ENCODE results near the gene SRXN1.

Gene SRXN1

DNA sequence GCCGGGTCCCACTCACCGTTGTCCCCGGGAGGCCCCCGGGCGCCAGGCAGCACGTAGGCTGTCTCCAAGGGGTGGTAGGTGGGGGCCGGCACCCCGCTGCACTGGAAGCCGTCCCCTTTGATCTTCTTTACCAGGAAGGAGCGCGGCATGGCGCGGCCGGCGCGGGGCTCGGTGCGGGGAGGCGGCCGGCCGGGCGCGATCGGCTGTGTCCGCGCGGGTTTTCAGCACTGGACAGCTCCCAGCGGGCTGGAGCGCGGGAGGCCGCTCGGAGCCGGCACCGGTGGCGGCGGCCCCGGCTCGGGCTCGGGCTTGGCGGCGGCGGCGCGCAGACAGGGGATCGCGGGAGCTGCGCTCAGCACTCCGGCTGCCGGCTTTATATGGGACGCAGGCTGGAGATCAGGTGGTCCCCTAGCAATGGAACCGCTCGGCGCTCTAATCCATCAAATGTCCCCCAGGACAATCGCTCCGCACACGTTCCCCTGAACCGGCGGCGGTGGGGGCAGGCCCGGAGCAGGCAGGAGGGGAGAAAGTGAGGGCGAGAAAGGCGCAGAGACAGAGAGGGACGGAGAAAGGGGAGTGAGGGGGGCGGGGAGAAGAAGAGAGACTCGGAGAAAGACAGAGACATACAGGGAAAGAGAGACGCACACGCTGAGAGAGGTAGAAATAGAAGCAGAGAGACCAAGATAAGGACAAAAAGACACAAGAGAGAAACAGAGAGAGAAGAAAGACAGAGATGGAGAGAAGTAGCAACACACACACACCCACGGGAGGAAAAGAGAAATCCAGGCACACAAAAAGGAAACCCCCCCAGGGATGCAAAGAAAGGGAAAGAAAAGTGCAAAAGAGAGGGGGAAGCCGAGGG is 22.7 kb upstream of the SRXN1 start, which contains the start of gene SCRT2:
Gene SCRT2 (minus strand): TSS at position 350 of the 862 bp plus-strand sequence. CDS start 201 bp downstream, at position 149.
- no peak for DNase-seq (ENCODE audit: low read depth, low spot score)
- H3K27ac ChIP-seq: no peak within 1 kb of the TSS

DNA sequence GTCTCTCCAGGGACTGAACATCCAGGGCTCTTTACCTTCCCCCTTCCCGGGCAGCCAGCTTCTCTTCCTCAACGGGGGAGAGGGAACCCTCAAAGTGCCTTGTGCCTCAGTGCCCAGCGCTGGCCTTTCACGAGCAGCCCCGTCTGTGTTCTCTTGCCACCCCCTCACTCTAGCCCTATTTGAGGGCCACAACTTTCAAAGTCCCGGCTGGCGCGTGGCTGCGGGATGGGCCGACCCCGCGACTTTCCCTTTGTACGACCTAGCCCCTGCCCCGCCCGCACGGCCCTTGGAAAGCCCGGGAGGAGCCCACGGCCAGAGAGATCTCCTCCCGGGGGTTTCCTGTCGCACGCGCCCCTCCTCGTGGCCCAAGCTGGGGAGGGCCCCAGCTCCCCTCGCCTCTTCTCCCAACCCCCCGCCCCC is 22.0 kb upstream of the SRXN1 start:
- DNase-seq (ENCODE audit: low read depth, low spot score): no peak
- H3K27ac ChIP-seq: no peak overlapping the region

DNA sequence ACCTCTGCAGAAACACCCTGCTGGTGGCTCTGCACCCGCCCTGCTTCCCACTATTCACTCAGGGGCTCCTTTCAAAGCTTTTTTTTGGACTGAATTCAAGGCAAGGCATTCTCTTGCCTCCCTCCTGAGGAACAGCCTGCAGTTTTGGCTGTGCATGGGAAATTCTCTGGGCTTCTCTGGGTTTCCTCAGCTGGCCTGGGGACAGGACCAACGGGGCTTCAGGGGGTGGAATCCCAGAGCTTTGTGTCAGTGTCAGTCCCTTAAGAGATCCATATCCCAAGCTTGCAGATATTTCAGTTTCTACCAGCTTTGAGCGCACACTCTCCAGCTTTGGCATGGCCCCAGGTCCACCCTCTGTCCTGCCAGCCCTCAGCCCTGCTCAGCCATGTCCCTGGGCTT is 20.6 kb upstream of the SRXN1 start:
- DNase-seq (ENCODE audit: low read depth, low spot score): no peak
- H3K27ac ChIP-seq: no peak overlapping the region

GRCh38 chr20:672963-673602 is 20.1 kb upstream of the SRXN1 start:
- no peak for DNase-seq (ENCODE audit: low read depth, low spot score)
- H3K27ac ChIP-seq: no peak overlapping the region

DNA sequence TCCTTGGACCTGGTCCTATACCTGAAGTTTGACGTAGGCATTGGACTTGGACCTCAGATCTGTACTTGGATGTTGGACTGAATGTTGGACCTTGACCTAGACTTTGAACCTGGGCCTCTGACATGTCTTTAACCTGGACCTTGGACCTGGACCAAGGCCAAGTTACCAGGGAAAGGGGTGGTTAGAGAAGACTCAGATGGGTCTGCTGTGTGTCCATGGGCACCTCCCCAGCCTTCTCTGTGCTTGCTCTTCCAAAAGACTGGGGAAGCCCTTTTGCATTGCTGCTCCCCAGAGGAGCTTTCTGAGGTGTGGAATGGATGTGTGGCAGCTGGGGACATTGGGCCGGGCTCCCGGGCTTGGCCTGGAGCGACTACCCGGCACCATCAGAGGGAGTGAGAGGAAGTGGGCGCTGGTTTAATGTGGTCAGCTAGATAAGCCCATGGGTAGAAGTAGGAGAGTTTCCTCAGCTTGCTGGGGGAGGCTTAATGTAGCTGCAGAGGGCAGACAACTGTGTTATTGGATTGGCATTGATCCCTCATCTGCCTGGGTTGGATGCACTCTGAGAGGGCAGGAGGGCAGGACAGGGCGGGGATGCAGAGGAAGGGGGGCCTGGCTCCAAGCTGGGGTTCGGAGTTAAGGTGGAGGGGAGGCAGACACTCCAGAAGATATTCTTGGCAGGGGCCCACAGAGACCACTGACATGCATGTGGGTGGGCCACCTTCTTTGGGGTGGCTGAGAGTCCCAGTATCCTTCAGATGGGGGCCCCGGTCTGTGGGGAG is 18.4 kb upstream of the SRXN1 start:
- no peak for DNase-seq (ENCODE audit: low read depth, low spot score)
- no peak overlapping the region for H3K27ac ChIP-seq

- no peak overlapping the region for H3K27ac ChIP-seq
- no peak for DNase-seq (ENCODE audit: low read depth, low spot score)
Measured at GRCh38 chr20:669573-669972, 16.6 kb upstream of the SRXN1 start.

- no peak for DNase-seq (ENCODE audit: low read depth, low spot score)
- no peak overlapping the region for H3K27ac ChIP-seq
Measured at GRCh38 chr20:668638-669037, 15.6 kb upstream of the SRXN1 start.

GRCh38 chr20:668050-668449 is 15.1 kb upstream of the SRXN1 start:
- H3K27ac ChIP-seq: no peak overlapping the region
- DNase-seq (ENCODE audit: low read depth, low spot score): no peak

DNA sequence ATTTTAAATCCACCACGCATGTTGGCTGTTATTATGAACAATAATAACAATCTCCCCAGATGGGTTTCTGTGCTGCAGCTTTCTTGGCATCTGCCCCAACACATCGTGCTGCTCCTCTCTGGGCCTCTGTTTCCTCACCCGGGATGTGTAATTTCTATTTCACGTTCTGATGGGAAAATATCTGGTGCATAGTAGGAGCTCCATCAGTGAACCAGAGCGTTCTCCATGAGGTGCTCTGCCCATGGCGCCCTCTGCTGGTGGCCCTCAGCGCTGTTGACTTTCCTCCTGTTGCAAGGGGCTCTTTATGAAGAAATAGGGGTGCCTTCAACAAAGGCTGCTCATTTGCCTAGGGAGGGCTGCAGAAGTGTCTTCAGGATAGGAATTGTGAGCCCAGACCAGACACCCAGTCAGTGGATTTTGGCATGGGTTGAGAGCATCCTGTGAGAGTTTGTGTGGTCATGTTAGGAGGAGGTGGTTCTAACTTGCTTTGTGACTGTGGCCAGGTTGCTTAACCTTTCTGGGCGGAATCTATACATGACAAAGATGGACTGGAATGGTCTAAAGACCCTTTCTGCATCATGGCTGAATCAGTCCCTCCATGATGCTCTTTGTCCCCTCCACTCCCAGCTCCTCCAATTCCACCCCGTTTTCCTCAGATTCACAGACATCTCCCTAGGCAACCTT is 14.5 kb upstream of the SRXN1 start:
- no peak for DNase-seq (ENCODE audit: low read depth, low spot score)
- no peak overlapping the region for H3K27ac ChIP-seq

- no peak overlapping the region for H3K27ac ChIP-seq
- DNase-seq (ENCODE audit: low read depth, low spot score): no peak
Measured at GRCh38 chr20:666877-667276, 13.9 kb upstream of the SRXN1 start.

DNA sequence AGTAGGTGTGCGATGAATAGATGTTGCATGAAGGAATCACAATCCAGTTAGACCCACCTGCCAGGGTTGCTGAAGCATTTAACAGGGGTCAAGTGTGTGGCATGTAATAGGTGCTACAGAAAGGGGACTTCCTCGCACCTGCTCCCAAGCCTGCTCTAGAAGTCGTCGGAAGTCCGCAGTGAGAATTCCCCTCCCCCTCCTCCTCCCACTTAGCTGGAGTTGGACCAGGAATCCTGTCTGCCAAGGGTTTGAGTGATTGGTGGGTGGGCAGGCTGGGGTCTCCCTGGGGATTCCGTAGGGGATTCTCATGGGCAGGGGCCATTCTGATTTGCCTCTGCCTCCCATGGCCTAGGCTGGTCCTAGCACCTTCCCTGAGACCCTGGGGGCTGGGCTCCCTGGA is 12.3 kb upstream of the SRXN1 start:
- no peak for DNase-seq (ENCODE audit: low read depth, low spot score)
- no peak overlapping the region for H3K27ac ChIP-seq

- H3K27ac ChIP-seq: no peak overlapping the region
- DNase-seq (ENCODE audit: low read depth, low spot score): no peak
Measured at GRCh38 chr20:664576-664975, 11.6 kb upstream of the SRXN1 start.

- no peak for DNase-seq (ENCODE audit: low read depth, low spot score)
- no peak overlapping the region for H3K27ac ChIP-seq
Measured at GRCh38 chr20:664151-664550, 11.2 kb upstream of the SRXN1 start.

DNA sequence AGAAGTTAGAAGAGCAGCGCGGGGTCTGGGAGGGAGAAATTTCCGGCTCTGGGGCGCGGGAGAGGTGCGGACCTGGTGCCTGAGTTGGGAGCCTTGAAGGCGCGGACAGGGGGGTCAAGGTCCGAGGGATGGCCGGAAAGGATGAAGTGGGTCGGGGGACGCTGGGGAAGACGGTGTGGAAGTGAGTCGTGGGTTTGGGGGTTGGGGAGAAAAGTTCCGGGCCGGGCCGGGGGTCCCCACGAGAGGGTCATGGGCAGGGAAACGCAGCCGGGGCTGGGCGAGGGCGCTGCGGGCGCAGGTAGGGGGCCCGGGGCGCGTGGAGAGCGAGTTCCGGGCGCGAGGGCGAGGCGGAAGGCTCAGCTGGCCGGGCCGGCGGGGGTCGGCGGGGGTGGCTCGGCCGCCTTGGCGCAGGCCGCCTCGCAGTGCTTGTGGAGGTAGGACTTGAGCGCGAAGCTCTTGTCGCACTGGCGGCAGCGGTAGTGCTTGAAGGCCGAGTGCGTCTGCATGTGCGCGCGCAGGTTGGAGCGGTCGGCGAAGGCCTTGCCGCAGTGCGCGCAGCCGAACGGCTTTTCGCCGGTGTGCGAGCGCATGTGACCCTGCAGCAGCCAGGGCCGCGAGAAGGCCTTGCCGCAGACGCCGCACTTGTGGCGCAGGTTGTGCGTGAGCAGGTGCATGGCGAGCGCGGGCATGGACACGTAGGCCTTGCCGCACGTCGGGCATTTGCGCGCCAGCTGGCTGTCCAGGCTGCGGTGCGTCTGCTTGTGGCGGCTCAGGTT is 10.5 kb upstream of the SRXN1 start:
- no peak for DNase-seq (ENCODE audit: low read depth, low spot score)
- no peak overlapping the region for H3K27ac ChIP-seq

DNA sequence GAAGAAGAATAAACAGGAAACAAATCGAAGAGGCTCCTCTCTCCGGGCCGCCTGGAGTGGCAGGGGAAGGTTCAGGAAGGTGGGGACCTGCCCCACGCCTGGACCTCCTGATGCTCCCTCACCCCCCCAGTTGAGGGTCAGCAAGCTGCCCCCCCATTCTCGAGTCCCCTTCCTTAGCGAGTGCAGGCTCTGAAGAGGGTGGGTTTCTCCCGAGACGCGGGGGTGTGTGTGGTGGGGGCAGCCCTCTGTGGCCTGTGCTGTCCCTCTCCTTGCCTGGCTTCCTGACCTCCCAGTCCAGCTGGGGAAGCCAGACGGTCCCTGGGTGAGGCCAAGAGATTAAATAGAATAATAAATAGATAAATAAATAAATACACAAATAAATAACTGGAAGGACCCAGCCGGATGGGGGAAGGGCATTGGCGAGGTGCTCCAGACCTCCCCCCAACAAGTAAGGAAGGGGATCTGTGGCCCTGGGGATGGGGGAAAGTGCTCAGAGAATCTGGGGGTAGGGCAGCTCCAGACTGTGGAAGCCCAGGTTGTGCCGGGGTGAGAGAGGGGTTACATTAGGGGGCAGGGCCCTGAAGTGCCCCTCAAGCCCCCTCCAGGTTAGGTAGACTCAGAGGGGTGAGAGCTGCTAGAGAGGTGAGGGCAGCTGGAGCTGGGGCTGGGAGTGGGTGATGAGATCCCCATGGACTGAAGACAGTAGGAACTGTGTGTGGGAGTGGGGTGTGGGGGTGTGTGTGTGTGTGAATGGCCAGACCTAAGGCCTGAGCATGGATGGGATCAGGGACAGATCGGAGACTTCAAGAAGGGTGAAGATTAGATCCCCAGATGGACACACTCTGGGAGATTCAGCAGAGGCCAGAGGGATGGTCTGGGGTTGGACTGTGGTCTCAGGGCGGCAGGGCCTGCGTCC is 9.5 kb upstream of the SRXN1 start:
- no peak for DNase-seq (ENCODE audit: low read depth, low spot score)
- H3K27ac ChIP-seq: no peak overlapping the region

- no peak for DNase-seq (ENCODE audit: low read depth, low spot score)
- H3K27ac ChIP-seq: no peak overlapping the region
Measured at GRCh38 chr20:661474-662270, 8.7 kb upstream of the SRXN1 start.

- no peak for DNase-seq (ENCODE audit: low read depth, low spot score)
- no peak overlapping the region for H3K27ac ChIP-seq
Measured at GRCh38 chr20:658731-659291, 5.8 kb upstream of the SRXN1 start.

GRCh38 chr20:658202-658601 is 5.2 kb upstream of the SRXN1 start:
- no peak overlapping the region for H3K27ac ChIP-seq
- no peak for DNase-seq (ENCODE audit: low read depth, low spot score)

All from epithelial cell of prostate (primary cell).